ENCODE measurements around the gene ARID3A. TPM values are rescaled to one million over a fixed set of nuclear protein-coding genes. Genes with fewer than 3 reads are reported as not detected.

The ARID3A gene
- total RNA-seq, 1 donor from 2014 or later = 35.0 TPM

GRCh38 chr19:982567-983170, 56.8 kb downstream of the ARID3A start:
- intact Hi-C loops (cut with micrococcal nuclease) = loop anchor here (1.0 to 2.0 kb wide), 2 partner anchors 61 to 120 kb away; no protein-coding TSS in a partner anchor
- Mint-ChIP-seq H3K9me3 (no peaks in the 10 kb centered on the region), H3K4me3 (peak overlapping the region; percentile 42), H3K27me3 (ENCODE audit: insufficient read depth) (peaks cover 5% of the 10 kb centered on the region), H3K4me1 (ENCODE audit: low read depth) (no peaks in the 10 kb centered on the region), H3K36me3 (ENCODE audit: low read depth) (no peaks in the 10 kb centered on the region), H3K27ac (no peak overlapping the region)
- peak; percentile 74 for DNase-seq (ENCODE audit: low spot score)

DNA sequence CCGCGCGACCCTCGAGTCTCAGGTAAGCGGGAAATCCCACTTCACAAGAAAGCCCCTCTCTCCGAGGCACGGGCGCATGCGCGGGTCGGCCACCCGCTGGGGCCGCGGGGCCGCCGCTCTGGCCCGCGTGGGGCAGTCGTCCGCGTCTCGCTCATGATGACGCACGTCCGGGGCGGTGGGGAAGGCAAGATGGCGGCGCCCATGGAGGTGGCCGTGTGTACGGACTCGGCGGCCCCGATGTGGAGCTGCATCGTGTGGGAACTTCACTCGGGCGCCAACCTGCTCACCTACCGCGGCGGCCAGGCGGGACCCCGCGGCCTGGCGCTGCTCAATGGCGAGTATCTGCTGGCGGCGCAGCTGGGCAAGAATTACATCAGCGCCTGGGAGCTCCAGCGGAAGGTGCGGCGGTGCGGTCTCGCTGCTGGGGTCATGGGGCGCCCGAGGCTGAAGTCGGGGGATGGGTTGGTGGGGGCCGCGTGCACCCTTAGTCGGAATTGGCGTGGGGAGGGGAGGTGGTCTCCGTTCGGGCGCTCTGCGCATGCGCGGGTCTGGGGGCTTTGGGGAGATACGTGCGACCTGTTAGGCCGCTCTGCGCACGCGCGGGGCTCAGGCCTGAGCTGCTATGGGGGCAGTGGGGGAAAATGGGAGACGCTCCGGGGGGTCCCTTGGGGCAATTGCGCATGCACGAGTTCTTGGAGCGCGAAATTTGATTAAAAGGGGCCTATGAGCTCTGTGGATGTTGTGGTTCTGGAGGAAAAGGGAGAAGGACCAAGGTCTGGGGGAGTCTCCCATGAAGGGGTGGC, 58.5 kb downstream of the ARID3A start, which contains the start of gene WDR18:
WDR18 (plus strand) TSS at position 181 of the 803 bp plus-strand sequence; CDS start at position 190, 9 bp downstream.
- intact Hi-C loops (cut with micrococcal nuclease) = loop anchor here (1.0 to 2.0 kb wide), 3 partner anchors 36 to 214 kb away; partner anchors contain the start of genes RNU6-2 and TMEM259
- H3K27ac Mint-ChIP-seq = peak within 1 kb of the TSS; percentile 91
- peaks cover 5% of the 10 kb centered on the region for H3K27me3 Mint-ChIP-seq (ENCODE audit: insufficient read depth)
- H3K9me3 Mint-ChIP-seq = no peaks in the 10 kb centered on the region
- H3K4me3 Mint-ChIP-seq = peak within 1 kb of the TSS; percentile 96
- peaks cover 3% of the 10 kb centered on the region for H3K36me3 Mint-ChIP-seq (ENCODE audit: low read depth)
- H3K4me1 Mint-ChIP-seq (ENCODE audit: low read depth) = no peaks in the 10 kb centered on the region
- DNase-seq (ENCODE audit: low spot score) = peak; percentile 89

- no peak for DNase-seq (ENCODE audit: low spot score)
- peaks cover 3% of the 10 kb centered on the region for H3K36me3 Mint-ChIP-seq (ENCODE audit: low read depth)
- H3K4me3 Mint-ChIP-seq = peak overlapping the region; percentile 96
- no peak overlapping the region for H3K27ac Mint-ChIP-seq
- intact Hi-C loops (cut with micrococcal nuclease) = no loop called here
- H3K9me3 Mint-ChIP-seq = no peaks in the 10 kb centered on the region
- peaks cover 2% of the 10 kb centered on the region for H3K27me3 Mint-ChIP-seq (ENCODE audit: insufficient read depth)
- no peaks in the 10 kb centered on the region for H3K4me1 Mint-ChIP-seq (ENCODE audit: low read depth)
These were observed 60.2 kb downstream of the ARID3A start for GRCh38 chr19:986083-986482.

GRCh38 chr19:988081-988480, 62.2 kb downstream of the ARID3A start:
- Mint-ChIP-seq H3K9me3 (no peaks in the 10 kb centered on the region), H3K4me3 (no peak overlapping the region), H3K36me3 (ENCODE audit: low read depth) (peaks cover 5% of the 10 kb centered on the region), H3K27ac (no peak overlapping the region), H3K4me1 (ENCODE audit: low read depth) (no peaks in the 10 kb centered on the region), H3K27me3 (ENCODE audit: insufficient read depth) (no peaks in the 10 kb centered on the region)
- no peak for DNase-seq (ENCODE audit: low spot score)
- intact Hi-C loops (cut with micrococcal nuclease) = no loop called here

- H3K9me3 Mint-ChIP-seq = no peaks in the 10 kb centered on the region
- peaks cover 8% of the 10 kb centered on the region for H3K36me3 Mint-ChIP-seq (ENCODE audit: low read depth)
- no peaks in the 10 kb centered on the region for H3K27me3 Mint-ChIP-seq (ENCODE audit: insufficient read depth)
- no peak overlapping the region for H3K4me3 Mint-ChIP-seq
- no peak for DNase-seq (ENCODE audit: low spot score)
- no peaks in the 10 kb centered on the region for H3K4me1 Mint-ChIP-seq (ENCODE audit: low read depth)
- intact Hi-C loops (cut with micrococcal nuclease) = no loop called here
- H3K27ac Mint-ChIP-seq = no peak overlapping the region
These were observed 62.7 kb downstream of the ARID3A start for GRCh38 chr19:988510-988909.

DNA sequence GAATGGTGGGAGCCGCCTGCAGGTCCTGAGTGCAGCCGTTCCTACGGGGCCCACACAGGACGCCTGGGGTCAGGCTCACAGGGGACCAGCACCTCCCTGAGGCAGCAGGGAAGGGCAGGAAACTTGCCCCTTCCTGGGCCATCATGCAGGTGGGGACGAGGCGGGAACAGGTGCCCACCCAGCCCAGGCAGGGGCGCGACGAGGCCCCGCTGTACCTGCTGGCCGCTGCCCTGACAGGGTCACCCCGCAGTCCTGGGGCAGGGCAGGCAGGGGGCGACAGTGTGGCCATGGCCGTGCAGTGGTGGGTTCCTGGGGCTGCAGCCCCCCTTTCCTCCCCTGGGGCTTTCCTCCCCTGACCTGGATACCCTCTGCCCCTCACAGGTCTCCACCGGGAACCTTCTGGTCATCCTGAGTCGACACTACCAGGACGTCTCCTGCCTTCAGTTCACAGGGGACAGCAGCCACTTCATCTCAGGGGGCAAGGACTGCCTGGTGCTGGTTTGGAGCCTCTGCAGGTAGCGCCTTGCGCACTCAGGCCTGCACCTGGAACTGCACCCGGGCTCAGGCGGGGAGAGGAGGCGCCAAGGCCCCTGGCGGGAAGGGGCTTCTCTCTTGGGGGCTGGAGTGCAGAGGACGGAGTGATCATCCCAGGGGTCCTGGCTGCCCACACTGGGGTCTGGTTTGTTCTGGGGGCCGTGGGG, 63.7 kb downstream of the ARID3A start:
- Mint-ChIP-seq H3K27ac (no peak overlapping the region), H3K4me1 (ENCODE audit: low read depth) (no peaks in the 10 kb centered on the region), H3K36me3 (ENCODE audit: low read depth) (peaks cover 9% of the 10 kb centered on the region), H3K27me3 (ENCODE audit: insufficient read depth) (no peaks in the 10 kb centered on the region), H3K9me3 (no peaks in the 10 kb centered on the region), H3K4me3 (no peak overlapping the region)
- no peak for DNase-seq (ENCODE audit: low spot score)
- intact Hi-C loops (cut with micrococcal nuclease) = no loop called here

GRCh38 chr19:990119-990571, 64.3 kb downstream of the ARID3A start:
- H3K27me3 Mint-ChIP-seq (ENCODE audit: insufficient read depth) = no peaks in the 10 kb centered on the region
- no peak for DNase-seq (ENCODE audit: low spot score)
- H3K9me3 Mint-ChIP-seq = no peaks in the 10 kb centered on the region
- intact Hi-C loops (cut with micrococcal nuclease) = no loop called here
- H3K27ac Mint-ChIP-seq = no peak overlapping the region
- H3K4me1 Mint-ChIP-seq (ENCODE audit: low read depth) = no peaks in the 10 kb centered on the region
- H3K4me3 Mint-ChIP-seq = no peak overlapping the region
- H3K36me3 Mint-ChIP-seq (ENCODE audit: low read depth) = peaks cover 9% of the 10 kb centered on the region

DNA sequence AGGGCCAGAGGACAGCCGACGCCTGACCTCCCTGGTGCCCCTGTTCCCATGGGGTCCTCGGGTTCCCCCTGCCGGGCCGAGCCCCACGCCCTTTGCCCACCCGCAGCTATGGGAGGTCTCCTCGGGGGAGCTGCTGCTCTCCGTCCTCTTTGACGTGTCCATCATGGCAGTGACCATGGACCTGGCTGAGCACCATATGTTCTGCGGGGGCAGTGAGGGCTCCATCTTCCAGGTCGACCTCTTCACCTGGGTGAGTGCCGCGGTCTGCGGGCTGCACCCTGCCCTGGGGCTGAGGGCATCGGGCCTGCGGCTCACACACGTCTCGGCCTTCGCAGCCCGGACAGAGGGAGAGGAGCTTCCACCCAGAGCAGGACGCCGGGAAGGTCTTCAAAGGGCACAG, 64.9 kb downstream of the ARID3A start:
- no peak for DNase-seq (ENCODE audit: low spot score)
- no peaks in the 10 kb centered on the region for H3K27me3 Mint-ChIP-seq (ENCODE audit: insufficient read depth)
- no peaks in the 10 kb centered on the region for H3K4me1 Mint-ChIP-seq (ENCODE audit: low read depth)
- no peak overlapping the region for H3K4me3 Mint-ChIP-seq
- H3K9me3 Mint-ChIP-seq = no peaks in the 10 kb centered on the region
- no peak overlapping the region for H3K27ac Mint-ChIP-seq
- peaks cover 9% of the 10 kb centered on the region for H3K36me3 Mint-ChIP-seq (ENCODE audit: low read depth)
- intact Hi-C loops (cut with micrococcal nuclease) = loop anchor here (1.0 kb wide), 2 partner anchors 73 to 128 kb away; no protein-coding TSS in a partner anchor

DNA sequence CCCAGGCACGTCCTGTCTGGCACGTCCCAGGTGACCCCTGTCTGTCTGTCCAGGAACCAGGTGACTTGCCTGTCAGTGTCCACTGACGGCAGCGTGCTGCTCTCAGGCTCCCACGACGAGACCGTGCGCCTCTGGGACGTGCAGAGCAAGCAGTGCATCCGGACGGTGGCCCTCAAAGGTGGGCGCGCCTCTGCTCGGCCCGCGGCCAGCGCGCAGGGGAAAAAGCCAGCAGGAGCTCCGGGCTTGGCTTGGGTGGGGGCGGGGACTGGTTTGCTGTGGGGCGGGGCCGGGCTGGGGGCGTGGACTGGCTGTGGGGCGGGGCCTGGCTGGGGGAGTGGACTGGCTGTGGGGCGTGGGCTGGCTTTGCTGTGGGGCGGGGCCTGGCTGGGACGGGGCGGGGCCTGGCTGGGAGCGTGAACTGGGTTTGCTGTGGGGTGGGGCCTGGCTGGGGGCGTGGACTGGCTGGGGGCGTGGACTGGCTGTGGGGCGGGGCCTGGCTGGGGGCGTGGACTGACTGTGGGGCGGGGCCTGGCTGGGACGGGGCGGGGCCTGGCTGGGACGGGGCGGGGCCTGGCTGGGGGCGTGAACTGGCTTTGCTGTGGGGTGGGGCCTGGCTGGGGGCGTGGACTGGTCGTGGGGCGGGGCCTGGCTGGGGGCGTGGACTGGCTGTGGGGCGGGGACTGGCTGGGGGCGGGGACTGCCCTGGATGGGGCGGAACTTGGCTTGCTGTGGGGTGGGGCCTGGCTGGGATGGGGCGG, 65.5 kb downstream of the ARID3A start:
- Mint-ChIP-seq H3K36me3 (ENCODE audit: low read depth) (peaks cover 9% of the 10 kb centered on the region), H3K27me3 (ENCODE audit: insufficient read depth) (peaks cover 1% of the 10 kb centered on the region), H3K4me1 (ENCODE audit: low read depth) (no peaks in the 10 kb centered on the region), H3K9me3 (no peaks in the 10 kb centered on the region), H3K27ac (no peak overlapping the region), H3K4me3 (no peak overlapping the region)
- intact Hi-C loops (cut with micrococcal nuclease) = loop anchor here (1.0 kb wide), 2 partner anchors 72 to 129 kb away; no protein-coding TSS in a partner anchor
- DNase-seq (ENCODE audit: low spot score) = peak; percentile 26

GRCh38 chr19:991932-992669, 66.3 kb downstream of the ARID3A start:
- DNase-seq (ENCODE audit: low spot score) = no peak
- no peak overlapping the region for H3K27ac Mint-ChIP-seq
- H3K4me3 Mint-ChIP-seq = no peak overlapping the region
- peaks cover 9% of the 10 kb centered on the region for H3K27me3 Mint-ChIP-seq (ENCODE audit: insufficient read depth)
- peaks cover 9% of the 10 kb centered on the region for H3K36me3 Mint-ChIP-seq (ENCODE audit: low read depth)
- no peaks in the 10 kb centered on the region for H3K9me3 Mint-ChIP-seq
- H3K4me1 Mint-ChIP-seq (ENCODE audit: low read depth) = no peaks in the 10 kb centered on the region
- intact Hi-C loops (cut with micrococcal nuclease) = loop anchor here (1.0 kb wide), 2 partner anchors 71 to 130 kb away; no protein-coding TSS in a partner anchor

DNA sequence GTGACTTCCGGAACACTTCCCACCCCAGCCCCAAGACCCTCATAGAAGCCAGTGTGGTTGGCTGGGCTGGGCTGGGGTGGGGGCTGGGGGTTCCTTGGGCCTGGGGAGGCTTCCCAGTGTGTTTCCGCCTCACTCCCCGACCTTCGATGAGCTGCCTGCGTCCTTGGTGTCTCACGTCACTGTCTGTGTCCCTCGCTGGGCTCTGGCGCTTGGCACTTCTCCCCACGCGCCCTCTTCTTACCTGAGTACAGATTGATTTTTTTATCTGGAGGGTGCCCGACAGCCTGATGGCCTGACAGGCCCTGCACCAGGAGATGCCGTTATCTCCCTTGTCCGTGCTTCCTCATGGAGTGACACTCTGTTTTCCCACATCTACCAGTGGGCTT, 66.8 kb downstream of the ARID3A start:
- Mint-ChIP-seq H3K9me3 (no peaks in the 10 kb centered on the region), H3K4me3 (no peak overlapping the region), H3K36me3 (ENCODE audit: low read depth) (peaks cover 9% of the 10 kb centered on the region), H3K4me1 (ENCODE audit: low read depth) (no peaks in the 10 kb centered on the region), H3K27me3 (ENCODE audit: insufficient read depth) (peaks cover 13% of the 10 kb centered on the region), H3K27ac (no peak overlapping the region)
- intact Hi-C loops (cut with micrococcal nuclease) = no loop called here
- no peak for DNase-seq (ENCODE audit: low spot score)

Measured in activated T-helper 1 cell treated with anti-CD3 and anti-CD28 coated beads, Interleukin-12 subunit alpha, Interleukin-12 subunit beta, Interleukin-2, Interleukin-4 antibody, amounts not matched to agents 30 ng/mL and 10 ng/mL and 1 ng/mL, durations not matched to agents 14 hours and 24 hours and 36 hours (primary cell).